HUES64 (cell line): ENCODE results near the gene GAPT. TPM values are rescaled to one million over a fixed set of nuclear protein-coding genes. Genes with fewer than 3 reads are reported as not detected.

Source experiments
- H3K27ac ChIP-seq: 2 replicates; pipeline ENCODE4 v1.7.0; 2013; ENCODE audit warnings: low read depth, low read length, inconsistent platforms
- H3K27me3 ChIP-seq: 2 replicates; pipeline ENCODE4 v1.6.1; 2013; ENCODE audit warnings: mild to moderate bottlenecking, low read length; ENCODE audit not compliant: insufficient read depth
- H3K36me3 ChIP-seq: 2 replicates; pipeline ENCODE4 v1.6.1; 2013; ENCODE audit warnings: mild to moderate bottlenecking, low read length; ENCODE audit not compliant: insufficient read depth
- H3K4me1 ChIP-seq: 2 replicates; pipeline ENCODE4 v1.6.1; 2013; ENCODE audit warnings: mild to moderate bottlenecking, low read length, moderate library complexity; ENCODE audit not compliant: insufficient read depth
- H3K4me3 ChIP-seq: 2 replicates; pipeline ENCODE4 v1.5.1; 2013; ENCODE audit warnings: mild to moderate bottlenecking, low read length, moderate library complexity
- H3K9ac ChIP-seq: 2 replicates; pipeline ENCODE4 v1.6.1; 2013; ENCODE audit warnings: mild to moderate bottlenecking, low read depth, low read length
- H3K9me3 ChIP-seq: 2 replicates; pipeline ENCODE4 v1.6.1; 2013; ENCODE audit warnings: low read depth, low read length; ENCODE audit not compliant: insufficient read depth
- WGBS: fragments of 150-250, 120-280 bp; methylation state at CpG from one replicate; pipeline ENCODE4 v1.1.7; 2013; ENCODE audit warnings: missing lambda C conversion rate; 5-methylcytosine and 5-hydroxymethylcytosine counted together
- polyA plus RNA-seq, 2 experiments: library from polyadenylated mRNA; stranded (reverse); fragments of 50-300 nt; gene quantifications; one replicate each; pipeline ENCODE4 v1.2.3, GENCODE V29; 2013

GAPT gene
- polyA plus RNA-seq (2013, experiment 1 of 2): not detected
- polyA plus RNA-seq (2013, experiment 2 of 2): not detected

DNA sequence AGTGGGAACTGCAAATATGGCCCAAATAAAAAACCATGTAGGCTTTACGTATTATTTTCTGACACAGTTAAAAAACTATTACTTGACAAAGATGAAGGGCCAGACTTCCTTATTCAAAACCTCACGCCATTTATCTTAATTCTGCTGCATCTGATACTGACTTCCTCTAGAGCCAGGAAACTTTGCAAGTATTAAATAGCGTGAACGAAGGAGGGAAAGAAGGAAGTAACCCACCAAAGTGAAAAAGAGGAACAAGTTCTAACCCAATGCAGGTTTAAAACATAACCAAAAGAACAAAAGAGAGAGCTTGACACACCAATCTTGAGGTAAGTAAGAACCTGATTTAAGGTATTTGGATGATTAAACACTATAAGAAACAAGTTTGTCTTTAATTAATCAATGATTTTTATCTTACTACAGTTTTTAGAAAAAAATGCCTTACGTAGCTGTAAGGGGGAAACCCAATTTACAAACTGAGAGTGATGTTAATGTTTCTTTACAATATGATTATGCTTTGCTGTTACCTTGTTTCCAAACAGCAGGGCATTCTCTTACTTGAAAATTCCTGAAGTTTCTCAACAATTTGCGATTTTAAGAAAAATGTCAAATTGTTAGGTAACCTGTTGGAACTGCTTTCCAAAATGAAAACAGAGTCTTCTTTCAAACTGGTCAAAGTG lies at the start of gene GAPT:
Gene GAPT (plus strand): TSS at position 220 of the 677 bp plus-strand sequence. CDS start 3,102 bp downstream, outside the sequence.
- no peak within 1 kb of the TSS for H3K9ac ChIP-seq
- WGBS: 78% methylated on average over 5 of the region's 6 CpGs

DNA sequence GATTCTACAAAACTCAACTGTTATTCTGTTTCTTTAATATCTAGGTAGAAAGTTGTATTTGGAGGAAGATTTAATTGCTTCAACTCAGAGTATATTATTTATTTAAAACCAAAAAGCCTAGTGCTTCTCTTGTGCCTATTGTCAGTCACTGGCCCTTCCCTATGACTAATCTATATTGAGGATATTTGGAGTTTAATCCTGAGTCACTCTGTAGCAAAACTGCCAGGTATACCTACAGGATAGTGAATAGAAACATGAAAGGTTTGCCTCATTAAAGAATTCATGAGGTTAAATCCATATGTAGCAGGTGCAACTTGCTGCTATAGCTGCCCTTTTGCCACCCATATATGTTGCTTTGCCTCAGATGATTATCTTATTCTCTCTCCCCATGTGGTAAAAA lies 46.4 kb upstream of the GAPT start:
- no peaks in the 10 kb centered on the region for H3K4me1 ChIP-seq
- H3K27ac ChIP-seq: no peak overlapping the region
- no peak overlapping the region for H3K4me3 ChIP-seq
- no peak overlapping the region for H3K9ac ChIP-seq
- H3K9me3 ChIP-seq: no peaks in the 10 kb centered on the region
- H3K27me3 ChIP-seq: no peaks in the 10 kb centered on the region
- H3K36me3 ChIP-seq: no peaks in the 10 kb centered on the region

More for the DNA sequence above, at the start of gene GAPT:
- Histone ChIP-seq H3K4me1 (peaks cover 19% of the 10 kb centered on the region), H3K9me3 (no peaks in the 10 kb centered on the region), H3K27ac (no peak within 1 kb of the TSS), H3K36me3 (no peaks in the 10 kb centered on the region), H3K4me3 (no peak within 1 kb of the TSS), H3K27me3 (no peaks in the 10 kb centered on the region)

- Histone ChIP-seq H3K27ac (no peak overlapping the region), H3K9me3 (no peaks in the 10 kb centered on the region), H3K9ac (no peak overlapping the region), H3K36me3 (no peaks in the 10 kb centered on the region), H3K4me3 (no peak overlapping the region), H3K27me3 (no peaks in the 10 kb centered on the region), H3K4me1 (no peaks in the 10 kb centered on the region)
- 93% methylated on average over 10 of the region's 10 CpGs for WGBS
These were observed 45.2 kb upstream of the GAPT start for GRCh38 chr5:58446024-58446423.

DNA sequence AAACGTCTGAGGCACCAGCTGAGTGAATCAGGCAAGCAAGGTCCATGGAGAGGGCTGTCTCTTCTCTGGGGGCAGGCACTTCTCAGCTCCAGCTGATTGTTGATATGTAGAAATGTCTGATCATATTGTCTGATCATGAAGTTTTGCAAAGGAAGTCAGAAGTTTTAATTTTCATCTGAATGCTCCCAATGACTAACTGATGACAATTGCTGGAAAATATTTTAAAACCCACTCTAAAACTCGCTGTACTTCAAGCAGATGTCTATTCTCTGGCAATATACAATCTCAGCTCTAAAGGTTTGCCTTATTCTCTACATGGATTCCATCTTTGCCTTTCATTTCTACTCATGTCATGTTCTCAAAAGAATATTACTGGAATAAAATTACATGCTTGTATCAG lies 44.0 kb upstream of the GAPT start:
- Histone ChIP-seq H3K4me3 (no peak overlapping the region), H3K9ac (no peak overlapping the region), H3K27ac (no peak overlapping the region), H3K27me3 (no peaks in the 10 kb centered on the region), H3K4me1 (no peaks in the 10 kb centered on the region), H3K36me3 (no peaks in the 10 kb centered on the region), H3K9me3 (no peaks in the 10 kb centered on the region)
- 91% methylated on average over 2 of the region's 2 CpGs for WGBS

DNA sequence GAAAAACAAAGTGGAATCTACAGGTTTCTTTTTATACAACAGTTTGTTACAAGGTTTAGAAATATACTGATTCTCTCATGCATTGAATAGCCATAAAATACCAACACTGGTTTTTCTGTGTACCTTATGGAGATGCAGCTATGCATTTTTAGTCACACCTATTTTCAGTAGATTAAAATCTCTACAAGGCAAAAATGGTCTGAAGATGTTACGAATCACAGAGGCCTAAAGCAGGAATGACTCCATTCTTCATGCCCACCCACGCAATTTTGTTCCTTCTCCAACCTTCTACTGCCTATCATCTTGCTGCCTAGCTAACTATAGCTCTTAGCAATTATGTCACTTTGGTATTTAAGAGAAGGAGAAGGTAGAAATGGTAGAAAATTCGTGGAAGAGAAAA lies 41.2 kb upstream of the GAPT start:
- Histone ChIP-seq H3K9me3 (no peaks in the 10 kb centered on the region), H3K27me3 (no peaks in the 10 kb centered on the region), H3K4me1 (no peaks in the 10 kb centered on the region), H3K36me3 (peaks cover 23% of the 10 kb centered on the region), H3K4me3 (no peak overlapping the region), H3K27ac (no peak overlapping the region), H3K9ac (no peak overlapping the region)
- WGBS: 89% methylated on average over 3 of the region's 3 CpGs

- Histone ChIP-seq H3K36me3 (peaks cover 33% of the 10 kb centered on the region), H3K4me3 (no peak overlapping the region), H3K27ac (no peak overlapping the region), H3K4me1 (no peaks in the 10 kb centered on the region), H3K9ac (no peak overlapping the region), H3K27me3 (no peaks in the 10 kb centered on the region), H3K9me3 (no peaks in the 10 kb centered on the region)
- 91% methylated on average over 10 of the region's 10 CpGs for WGBS
These were observed 40.2 kb upstream of the GAPT start for GRCh38 chr5:58450811-58451629.

DNA sequence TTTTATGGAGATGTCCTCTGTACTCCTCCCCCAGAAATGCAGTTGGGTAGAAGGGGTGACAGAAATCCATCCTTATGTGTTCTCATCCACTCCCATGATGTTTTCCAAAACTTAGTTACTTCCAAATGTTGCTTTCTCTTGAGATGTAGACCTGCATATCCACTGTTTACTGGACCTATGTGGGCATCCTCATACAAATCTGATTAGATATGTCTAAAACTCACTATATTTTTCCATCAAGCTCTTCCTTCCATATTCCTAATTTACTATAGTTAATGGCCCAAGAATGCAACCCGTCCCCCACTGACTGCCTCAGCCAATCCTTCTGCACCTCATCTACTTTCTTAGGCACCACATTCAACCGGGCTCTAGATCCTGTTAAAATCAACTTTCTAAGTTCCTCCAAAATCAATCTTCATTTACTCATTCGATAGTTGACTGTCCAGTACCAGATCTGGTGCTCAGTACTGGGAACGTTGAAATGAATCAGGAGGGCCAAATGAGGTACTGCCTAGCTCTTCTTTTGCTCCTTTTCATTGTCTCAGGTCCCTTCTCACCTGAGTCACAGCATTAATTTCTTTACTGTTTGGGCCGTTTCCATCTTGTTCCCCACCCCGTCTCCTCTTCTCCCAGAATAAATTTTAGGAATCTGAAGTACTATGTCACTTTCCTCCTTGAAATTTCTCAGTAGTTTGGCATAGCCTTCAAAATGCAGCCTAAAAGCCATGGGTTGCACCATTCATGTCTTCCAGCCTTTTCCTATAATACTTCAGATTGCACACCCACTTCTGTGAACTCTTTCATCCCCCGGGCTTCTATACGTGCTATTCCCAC lies 39.3 kb upstream of the GAPT start:
- H3K9ac ChIP-seq: no peak overlapping the region
- no peaks in the 10 kb centered on the region for H3K27me3 ChIP-seq
- H3K4me3 ChIP-seq: no peak overlapping the region
- H3K9me3 ChIP-seq: no peaks in the 10 kb centered on the region
- 94% methylated on average over 8 of the region's 8 CpGs for WGBS
- peaks cover 43% of the 10 kb centered on the region for H3K36me3 ChIP-seq
- H3K27ac ChIP-seq: no peak overlapping the region
- no peaks in the 10 kb centered on the region for H3K4me1 ChIP-seq

DNA sequence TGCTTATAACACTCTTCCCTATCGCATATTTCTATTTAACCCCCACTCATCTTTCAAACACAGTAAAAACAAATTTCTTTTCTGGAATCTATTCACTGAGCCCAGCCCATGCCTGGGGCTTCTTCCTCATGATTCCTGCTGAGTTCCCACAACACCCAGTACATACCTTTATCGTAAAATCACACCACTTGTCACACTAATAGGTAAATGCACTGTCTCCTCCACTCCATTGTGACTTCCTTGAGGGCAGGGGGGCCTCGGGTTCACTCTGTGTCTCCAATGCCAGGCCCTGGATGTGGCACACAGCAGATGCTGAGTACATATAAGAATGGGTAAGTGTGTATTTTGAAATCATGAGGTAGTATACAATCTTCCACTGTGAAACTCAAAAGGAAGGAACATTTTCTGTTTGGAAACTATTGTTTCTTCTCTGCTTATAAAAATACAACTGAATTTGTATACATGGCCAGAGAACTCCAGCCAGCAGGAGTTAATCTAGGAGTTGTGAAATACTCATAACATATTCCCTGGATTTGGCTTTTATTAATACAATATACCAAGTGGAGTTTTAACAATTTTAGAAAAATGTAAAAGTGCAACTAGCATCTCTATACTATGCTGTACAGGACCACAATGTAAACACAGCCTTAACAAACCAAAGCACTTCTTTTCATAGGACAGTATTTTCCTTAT lies 38.5 kb upstream of the GAPT start:
- Histone ChIP-seq H3K9ac (no peak overlapping the region), H3K9me3 (no peaks in the 10 kb centered on the region), H3K4me1 (peaks cover 2% of the 10 kb centered on the region; the same call in 1 of the 2 replicates), H3K27me3 (no peaks in the 10 kb centered on the region), H3K4me3 (no peak overlapping the region), H3K36me3 (peaks cover 50% of the 10 kb centered on the region), H3K27ac (no peak overlapping the region)
- 93% methylated on average over 3 of the region's 3 CpGs for WGBS

GRCh38 chr5:58453306-58453705 lies 37.9 kb upstream of the GAPT start:
- peaks cover 7% of the 10 kb centered on the region; the same call in 1 of the 2 replicates for H3K4me1 ChIP-seq
- no peaks in the 10 kb centered on the region for H3K9me3 ChIP-seq
- H3K36me3 ChIP-seq: peaks cover 56% of the 10 kb centered on the region
- H3K9ac ChIP-seq: no peak overlapping the region
- H3K27ac ChIP-seq: no peak overlapping the region
- no peak overlapping the region for H3K4me3 ChIP-seq
- peaks cover 4% of the 10 kb centered on the region; the same call in 1 of the 2 replicates for H3K27me3 ChIP-seq

- H3K27me3 ChIP-seq: peaks cover 11% of the 10 kb centered on the region
- H3K9ac ChIP-seq: no peak overlapping the region
- no peaks in the 10 kb centered on the region for H3K9me3 ChIP-seq
- H3K4me1 ChIP-seq: peaks cover 13% of the 10 kb centered on the region; the same call in 1 of the 2 replicates
- WGBS: 96% methylated on average over 1 of the region's 1 CpG
- H3K27ac ChIP-seq: no peak overlapping the region
- peaks cover 60% of the 10 kb centered on the region for H3K36me3 ChIP-seq
- no peak overlapping the region for H3K4me3 ChIP-seq
These were observed 37.2 kb upstream of the GAPT start for GRCh38 chr5:58454025-58454424.
